GM12878 (cell line): ENCODE measurements around the gene MTHFD1L. TPM values are rescaled to one million over a fixed set of nuclear protein-coding genes. Genes with fewer than 3 reads are reported as not detected.
"Not testable (repeated sequence)": the region's sequence is repeated elsewhere in the genome, so short reads cannot be mapped to it uniquely, and the experiment has no call there.

Experiments used
- ATAC-seq: fragments of 200-7000 bp; cut with Tn5 transposase; 3 replicates; pipeline ENCODE4 v1.9.1; 2020; ENCODE audit warnings: mild to moderate bottlenecking, moderate library complexity
- BruUV-seq: library from RNA; stranded (reverse); fragments of 400-500 nt; replicated peaks from 2 replicates; lab custom pipeline; 2021; lab: Mats Ljungman, UMichigan
- CTCF ChIA-PET: fragments of 300-600 bp; sonication (Branson Sonifier 250); formaldehyde crosslinking; extraction: SDS; loops from one replicate; lab custom pipeline; 2021; ENCODE audit warnings: inconsistent platforms; lab: Yijun Ruan, JAX
- POLR2A ChIA-PET: fragments of 350-600 bp; formaldehyde crosslinking; extraction: SDS; loops from one replicate; lab custom pipeline; 2021; ENCODE audit warnings: inconsistent platforms; lab: Charles Lee
- RAD21 ChIA-PET: fragments of 300-600 bp; sonication (Branson Sonifier 250); formaldehyde crosslinking; loops from one replicate; lab custom pipeline; 2023; ENCODE audit warnings: antibody characterized with exemption; ENCODE audit not compliant: unreplicated experiment; lab: Charles Lee
- SMC1A ChIA-PET: fragments of 300-600 bp; sonication (Branson Sonifier 250); formaldehyde crosslinking; loops from one replicate; lab custom pipeline; 2023; ENCODE audit not compliant: unreplicated experiment, uncharacterized antibody; lab: Charles Lee
- DNase-seq: peaks from one replicate; pipeline ENCODE4 v3.0.0-alpha.2; 2011; ENCODE audit warnings: low read depth, low spot score
- FAIRE-seq: peaks from 3 replicates; lab custom pipeline; 2011; peaks lifted over from hg19 to GRCh38; lab: Jason Lieb, UNC
- H2AFZ ChIP-seq: 2 replicates; pipeline ENCODE4 v1.6.0; 2011; ENCODE audit warnings: low read depth, low read length, control low read depth; ENCODE audit not compliant: control insufficient read depth
- H3K27ac ChIP-seq: 2 replicates; pipeline ENCODE4 v1.5.1; 2011; ENCODE audit warnings: control low read depth; ENCODE audit not compliant: control insufficient read depth, insufficient read depth
- H3K27me3 ChIP-seq, 2 experiments: replicated peaks in 1 of 2; 2 replicates each; pipeline versions ENCODE4 v1.6.0 to v1.6.1; 2011; ENCODE audit warnings: low read length in 1 of 2; ENCODE audit not compliant: control insufficient read depth in 2 of 2, insufficient read depth in 2 of 2
- H3K36me3 ChIP-seq, 2 experiments: 2 replicates each; pipeline ENCODE4 v1.5.1; 2011; ENCODE audit warnings: low read length in 1 of 2; ENCODE audit not compliant: control insufficient read depth in 2 of 2, insufficient read depth in 2 of 2
- H3K4me1 ChIP-seq: 2 replicates; pipeline ENCODE4 v1.6.1; 2011; ENCODE audit warnings: mild to moderate bottlenecking, low read length, moderate library complexity, mixed read lengths; ENCODE audit not compliant: control insufficient read depth, insufficient read depth
- H3K4me2 ChIP-seq: 2 replicates; pipeline ENCODE4 v1.6.0; 2011; ENCODE audit warnings: control low read depth; ENCODE audit not compliant: control insufficient read depth, insufficient read depth
- H3K4me3 ChIP-seq: fragments of 200-600 bp; sonication (generic); 2 replicates; pipeline ENCODE4 v1.5.1; 2016
- H3K79me2 ChIP-seq: 2 replicates; pipeline ENCODE4 v1.6.0; 2011; ENCODE audit warnings: low read length; ENCODE audit not compliant: control insufficient read depth, insufficient read depth
- H3K9ac ChIP-seq: 2 replicates; pipeline ENCODE4 v1.8.0; 2011; ENCODE audit warnings: low read length, control low read depth, mixed read lengths; ENCODE audit not compliant: control insufficient read depth, insufficient read depth
- H3K9me3 ChIP-seq: replicated peaks from 3 replicates; pipeline ENCODE4 v1.5.1; 2011; ENCODE audit warnings: mild to moderate bottlenecking, low read length; ENCODE audit not compliant: control insufficient read depth, insufficient read depth
- H4K20me1 ChIP-seq: 2 replicates; pipeline ENCODE4 v1.6.0; 2011; ENCODE audit not compliant: control insufficient read depth, insufficient read depth
- WGBS: methylation state at CpG from one replicate; pipeline ENCODE4 v1.1.6; 2016; ENCODE audit warnings: low lambda C conversion rate; ENCODE audit not compliant: insufficient replicate concordance, insufficient coverage; ENCODE audit errors: missing lambda C conversion rate; 5-methylcytosine and 5-hydroxymethylcytosine counted together
- in situ Hi-C: fragments of 300-500 bp; cut with MboI; formaldehyde crosslinking; loops from 9 replicates; pipeline ENCODE4 v1.14.3; 2018; ENCODE audit warnings: mixed read lengths
- intact Hi-C: fragments of 100-400 bp; cut with micrococcal nuclease; formaldehyde crosslinking; loops from one replicate; pipeline ENCODE4 v1.14.2; 2022; ENCODE audit not compliant: unreplicated experiment
- polyA plus RNA-seq, 11 experiments: library from polyadenylated mRNA; depleted of rRNA in 4 of 11; unstranded in 6 of 11; stranded (reverse) in 5 of 11; fragments of >200 nt; fragmentation: Nextera tagmentation in 4 of 11; fragmentation: Illumina TruSeq in 1 of 11; extraction: Ambion mirVana in 4 of 11; extraction: Trizol in 1 of 11; gene quantifications; 1 replicate in 1 of 11; 2 replicates in 10 of 11; pipeline versions ENCODE4 v1.2.1 to v1.2.3, GENCODE V29; 2011 to 2016; ENCODE audit warnings: inconsistent platforms in 2 of 11, missing spikeins in 2 of 11, low read depth in 1 of 11
- total RNA-seq, 4 experiments: library from RNA; depleted of rRNA in 3 of 4; stranded (reverse); fragments of >200 nt in 3 of 4; fragmentation: Illumina TruSeq in 1 of 4; extraction: Trizol in 1 of 4; gene quantifications; 2 replicates each; pipeline versions ENCODE4 v1.2.1 to v1.2.3, GENCODE V29; 2013 to 2021

MTHFD1L gene
- total and polyA plus RNA-seq, 10 of the 15 experiments (the other 5 are each of a cell fraction or from before 2014, with no cell fraction given) = 11.7 to 75.5 (median 28.8) TPM

DNA sequence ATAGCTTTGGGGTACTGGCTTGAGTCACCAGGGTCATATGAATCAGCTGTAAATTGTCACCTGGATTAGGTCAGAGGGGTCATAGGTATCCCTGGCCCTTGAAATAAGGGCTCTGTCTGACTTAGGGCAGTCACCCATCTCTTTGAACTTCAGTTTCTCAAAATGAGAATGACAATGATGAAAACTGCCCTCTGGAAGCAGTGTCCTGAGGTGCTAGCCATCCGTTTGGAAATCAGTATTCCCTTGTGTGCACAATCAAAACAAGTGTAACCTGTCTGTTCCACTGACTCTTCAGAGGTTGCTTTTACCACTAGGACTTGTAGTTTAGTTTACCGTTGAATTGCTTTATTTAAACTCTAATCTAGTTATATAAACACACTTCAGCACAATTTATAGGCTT lies 259.7 kb downstream of the MTHFD1L start:
- ATAC-seq, intact Hi-C loops, H3K9ac ChIP-seq, H3K79me2 ChIP-seq, SMC1A ChIA-PET, H2AFZ ChIP-seq, H4K20me1 ChIP-seq, H3K27ac ChIP-seq, in situ Hi-C loops, H3K9me3 ChIP-seq, FAIRE-seq, RAD21 ChIA-PET, H3K4me2 ChIP-seq, H3K4me3 ChIP-seq, H3K36me3 ChIP-seq, BruUV-seq, CTCF ChIA-PET, DNase-seq, H3K27me3 ChIP-seq, H3K4me1 ChIP-seq, POLR2A ChIA-PET: not testable (repeated sequence)
- 45% methylated on average over 2 of the region's 2 CpGs for WGBS

DNA sequence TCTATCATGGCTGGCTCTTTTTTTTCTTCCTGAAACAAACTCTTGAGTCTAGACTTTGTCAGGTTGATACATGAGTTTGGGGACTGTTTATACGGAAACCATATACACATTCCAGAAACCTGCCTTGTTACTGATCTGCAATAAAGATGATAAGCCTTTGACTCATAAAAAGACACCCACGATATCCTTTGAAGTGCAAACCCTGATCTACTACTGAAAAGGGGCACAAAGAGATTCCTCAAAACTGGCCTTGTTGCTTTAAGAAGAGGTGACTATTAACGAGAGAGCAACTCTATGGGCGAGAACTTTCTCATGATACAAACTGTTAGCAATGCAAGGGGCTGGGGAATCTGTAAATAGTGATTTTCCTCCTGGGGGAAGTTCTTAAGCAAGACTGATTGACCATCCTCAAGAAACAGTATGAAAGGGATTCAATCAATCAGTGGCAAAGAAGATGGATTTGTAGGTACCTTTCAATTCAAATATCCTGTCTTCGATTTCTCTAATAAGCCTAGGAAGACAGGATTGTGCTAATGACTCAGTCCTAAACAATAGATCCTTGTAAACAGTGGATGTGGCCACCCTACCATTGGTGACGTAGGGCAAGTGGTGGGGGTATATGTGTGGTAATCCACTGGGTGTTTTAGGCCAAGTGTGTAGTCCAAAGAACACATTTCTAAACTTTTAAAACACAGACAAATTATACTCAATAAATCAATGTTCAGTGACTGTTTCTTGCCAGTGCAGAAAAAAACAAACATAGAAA lies 260.3 kb downstream of the MTHFD1L start:
- H3K9me3 ChIP-seq, FAIRE-seq, DNase-seq, H3K79me2 ChIP-seq, H4K20me1 ChIP-seq, H3K4me1 ChIP-seq, ATAC-seq, SMC1A ChIA-PET, H3K9ac ChIP-seq, H3K36me3 ChIP-seq, BruUV-seq, H3K27me3 ChIP-seq, H3K4me3 ChIP-seq, RAD21 ChIA-PET, H2AFZ ChIP-seq, intact Hi-C loops, H3K27ac ChIP-seq, POLR2A ChIA-PET, H3K4me2 ChIP-seq, in situ Hi-C loops: not testable (repeated sequence)
- CTCF ChIA-PET = interaction anchor here (1.6 kb wide), 1 partner anchor 198 kb away, joined by 3 read pairs; no protein-coding TSS in a partner anchor
- 15% methylated on average over 6 of the region's 6 CpGs for WGBS

DNA sequence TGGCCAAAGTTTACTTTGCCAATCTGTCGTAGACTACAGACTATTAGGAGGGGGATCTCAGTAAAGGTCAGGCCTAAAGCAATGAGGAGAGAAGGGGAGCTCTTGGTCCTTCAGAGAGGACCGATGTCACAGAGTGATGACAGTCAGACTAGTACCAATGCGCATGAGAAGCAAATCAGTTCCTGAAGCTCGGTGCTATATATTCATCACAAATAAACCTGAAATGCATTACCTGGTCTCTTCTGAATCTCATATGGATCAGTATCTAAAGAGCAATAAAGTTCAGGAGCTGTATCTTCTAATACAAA lies 260.9 kb downstream of the MTHFD1L start:
- ATAC-seq, H3K9ac ChIP-seq, H3K9me3 ChIP-seq, intact Hi-C loops, H3K36me3 ChIP-seq, H3K79me2 ChIP-seq, POLR2A ChIA-PET, H3K27ac ChIP-seq, H3K4me1 ChIP-seq, RAD21 ChIA-PET, FAIRE-seq, H3K27me3 ChIP-seq, H4K20me1 ChIP-seq, SMC1A ChIA-PET, BruUV-seq, H3K4me3 ChIP-seq, in situ Hi-C loops, H3K4me2 ChIP-seq, H2AFZ ChIP-seq, DNase-seq: not testable (repeated sequence)
- CTCF ChIA-PET = interaction anchor here (1.6 kb wide), 1 partner anchor 198 kb away, joined by 3 read pairs; no protein-coding TSS in a partner anchor
- 55% methylated on average over 4 of the region's 4 CpGs for WGBS

DNA sequence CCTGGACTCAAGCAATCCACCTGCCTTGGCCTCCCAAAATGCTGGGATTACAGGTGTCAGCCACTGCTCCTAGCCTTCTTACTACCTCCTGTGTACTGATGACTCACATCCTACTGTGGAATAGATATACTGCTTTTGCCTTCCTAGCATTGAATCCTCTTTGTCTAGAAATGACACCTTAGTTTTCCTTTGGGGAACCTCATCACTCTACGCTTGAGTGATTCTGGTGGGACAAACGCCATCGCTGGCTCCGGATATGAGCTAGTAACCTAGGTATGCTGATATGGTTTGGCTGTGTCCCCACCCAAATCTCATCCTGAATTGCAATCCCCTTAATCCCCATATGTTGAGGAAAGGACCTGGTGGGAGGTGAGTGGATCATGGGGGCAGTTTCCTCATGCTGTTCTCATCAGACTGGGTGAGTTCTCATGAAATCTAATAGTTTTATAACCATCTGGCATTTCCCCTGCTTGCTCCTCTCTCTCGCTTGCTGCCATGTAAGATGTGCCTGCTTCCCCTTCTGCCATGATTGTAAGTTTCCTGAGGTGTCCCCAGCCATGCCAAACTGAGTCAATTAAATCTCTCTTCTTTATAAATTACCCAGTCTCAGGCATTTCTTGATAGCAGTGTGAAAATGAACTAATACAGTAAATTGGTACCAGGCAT lies 261.8 kb downstream of the MTHFD1L start:
- H3K27me3 ChIP-seq, H3K4me1 ChIP-seq, H3K4me3 ChIP-seq, in situ Hi-C loops, H2AFZ ChIP-seq, SMC1A ChIA-PET, RAD21 ChIA-PET, H3K4me2 ChIP-seq, H3K36me3 ChIP-seq, BruUV-seq, ATAC-seq, FAIRE-seq, POLR2A ChIA-PET, H4K20me1 ChIP-seq, H3K79me2 ChIP-seq, H3K27ac ChIP-seq, intact Hi-C loops, H3K9ac ChIP-seq, H3K9me3 ChIP-seq, DNase-seq: not testable (repeated sequence)
- 68% methylated on average over 5 of the region's 5 CpGs for WGBS
- CTCF ChIA-PET = interaction anchor here (1.6 kb wide), 1 partner anchor 197 kb away, joined by 3 read pairs; no protein-coding TSS in a partner anchor
